HepG2 (cell line): Measurements from ENCODE around the gene CMIP. TPM values are rescaled to one million over a fixed set of nuclear protein-coding genes. Genes with fewer than 3 reads are reported as not detected.
A peak's percentile ranks its signal among the peaks of the same experiment; 100 is the strongest.

Experiments
- ATAC-seq: fragments of 200-7000 bp; cut with Tn5 transposase; 3 replicates; pipeline ENCODE4 v1.9.1; 2020; ENCODE audit warnings: mild to moderate bottlenecking, moderate library complexity
- BruUV-seq: library from RNA; stranded (reverse); fragments of 400-500 nt; replicated peaks from 2 replicates; lab custom pipeline; 2021; lab: Mats Ljungman, UMichigan
- CTCF ChIA-PET: fragments of 300-600 bp; formaldehyde crosslinking; extraction: SDS; loops from one replicate; lab custom pipeline; 2021; ENCODE audit warnings: low total read pairs, inconsistent platforms, low intra/inter-chr PET ratio; lab: Yijun Ruan, JAX
- POLR2A ChIA-PET: fragments of 350-600 bp; sonication (Branson Sonifier 250); formaldehyde crosslinking; loops from one replicate; lab custom pipeline; 2020; ENCODE audit warnings: antibody characterized with exemption, inconsistent platforms; lab: Yijun Ruan, JAX
- DNase-seq: peaks from one replicate; pipeline ENCODE4 v3.0.0-alpha.2; 2015; ENCODE audit warnings: low spot score
- FAIRE-seq: peaks from 3 replicates; lab custom pipeline; 2011; peaks lifted over from hg19 to GRCh38; lab: Jason Lieb, UNC
- H2AFZ ChIP-seq: one replicate; pipeline ENCODE4 v1.6.1; 2011; ENCODE audit warnings: low read length, inconsistent platforms
- H3K27ac ChIP-seq: fragments of 300-600 bp; 3 replicates; pipeline ENCODE4 v1.8.0; 2011; ENCODE audit warnings: mixed run types, mild to moderate bottlenecking, mixed read lengths, low read length, inconsistent platforms; ENCODE audit not compliant: insufficient read depth; ENCODE audit errors: extremely low read length
- H3K27me3 ChIP-seq, 2 experiments: fragments of 200-600 bp in 1 of 2; 2 replicates in 1 of 2; 3 replicates in 1 of 2; pipeline versions ENCODE4 v1.6.0 to v1.8.0; 2011; ENCODE audit warnings: low read length in 2 of 2, mild to moderate bottlenecking in 2 of 2, moderate library complexity in 2 of 2, inconsistent platforms in 1 of 2; ENCODE audit not compliant: insufficient read depth in 2 of 2, control insufficient read depth in 1 of 2
- H3K36me3 ChIP-seq, 2 experiments: fragments of 200-600 bp in 1 of 2; replicated peaks in 1 of 2; 2 replicates in 1 of 2; 3 replicates in 1 of 2; pipeline versions ENCODE4 v1.5.1 to v1.8.0; 2011; ENCODE audit warnings: low read length in 2 of 2, inconsistent platforms in 1 of 2; ENCODE audit not compliant: insufficient read depth in 2 of 2, control insufficient read depth in 1 of 2
- H3K4me1 ChIP-seq: 2 replicates; pipeline ENCODE4 v1.5.1; 2012; ENCODE audit warnings: low read length, inconsistent platforms; ENCODE audit not compliant: insufficient read depth
- H3K4me2 ChIP-seq: 2 replicates; pipeline ENCODE4 v1.6.0; 2011; ENCODE audit warnings: low read depth, low read length, inconsistent platforms
- H3K4me3 ChIP-seq, 3 experiments: fragments of 200-600 bp in 1 of 3; sonication (generic), shearing (Covaris generic) in 1 of 3; replicated peaks in 1 of 3; 2 replicates each; pipeline ENCODE4 v1.5.1; 2011 to 2016; ENCODE audit warnings: low read length in 3 of 3, inconsistent platforms in 2 of 3, low read depth in 2 of 3, mild to moderate bottlenecking in 2 of 3, control low read depth in 1 of 3, mixed read lengths in 1 of 3; ENCODE audit not compliant: insufficient read depth in 1 of 3
- H3K79me2 ChIP-seq: one replicate; pipeline ENCODE4 v1.6.1; 2011; ENCODE audit warnings: low read length, inconsistent platforms; ENCODE audit not compliant: insufficient read depth
- H3K9ac ChIP-seq: 2 replicates; pipeline ENCODE4 v1.6.0; 2011; ENCODE audit warnings: mild to moderate bottlenecking, low read depth, low read length, inconsistent platforms; ENCODE audit not compliant: insufficient read depth
- H3K9me3 ChIP-seq: 2 replicates; pipeline ENCODE4 v1.5.1; 2012; ENCODE audit warnings: mild to moderate bottlenecking, low read length
- H4K20me1 ChIP-seq: 2 replicates; pipeline ENCODE4 v1.6.0; 2011; ENCODE audit warnings: inconsistent platforms, mild to moderate bottlenecking, low read length, moderate library complexity; ENCODE audit not compliant: insufficient read depth
- HNRNPL ChIP-seq: fragments of 200-400 bp; formaldehyde crosslinking; IDR thresholded peaks from 2 replicates; pipeline ENCODE4 v1.6.1; 2017; ENCODE audit warnings: mild to moderate bottlenecking, low read depth, low read length
- MBNL3 ChIP-seq: fragments of 250-450 bp; sonication (Bioruptor Pico); conservative IDR thresholded peaks from 2 replicates; pipeline ENCODE4 v1.8.0; 2022; ENCODE audit warnings: mild to moderate bottlenecking, inconsistent platforms
- MEIS1 ChIP-seq: sonication (generic); formaldehyde crosslinking; IDR thresholded peaks from 2 replicates; pipeline ENCODE4 v1.9.0; 2021; ENCODE audit warnings: mild to moderate bottlenecking, missing genetic modification reagents, moderate library complexity, borderline replicate concordance
- PCBP1 ChIP-seq: fragments of 200-400 bp; formaldehyde crosslinking; IDR thresholded peaks from 2 replicates; pipeline ENCODE4 v1.6.1; 2017; ENCODE audit warnings: mild to moderate bottlenecking, low read depth, low read length, borderline replicate concordance
- POLR2AphosphoS2 ChIP-seq: IDR thresholded peaks from 2 replicates; pipeline ENCODE4 v1.6.1; 2011; ENCODE audit warnings: low read depth, low read length, improper control_type of control experiment
- TARDBP ChIP-seq: sonication (generic); formaldehyde crosslinking; IDR thresholded peaks from 2 replicates; pipeline ENCODE4 v1.8.0; 2022; ENCODE audit warnings: mild to moderate bottlenecking, missing genetic modification reagents
- ZNF234 ChIP-seq: sonication (generic); formaldehyde crosslinking; conservative IDR thresholded peaks from 2 replicates; pipeline ENCODE4 v1.5.1; 2020; ENCODE audit warnings: mild to moderate bottlenecking, missing genetic modification reagents
- ZNF441 ChIP-seq: sonication (generic); formaldehyde crosslinking; IDR thresholded peaks from 2 replicates; pipeline ENCODE4 v1.7.0; 2021; ENCODE audit warnings: missing genetic modification reagents, borderline replicate concordance
- ZNF546 ChIP-seq: sonication (generic); formaldehyde crosslinking; conservative IDR thresholded peaks from 2 replicates; pipeline ENCODE4 v1.8.1; 2023; ENCODE audit warnings: mild to moderate bottlenecking, missing genetic modification reagents
- WGBS: methylation state at CpG from one replicate; pipeline ENCODE4 v1.1.6; 2017; ENCODE audit warnings: low lambda C conversion rate; 5-methylcytosine and 5-hydroxymethylcytosine counted together
- in situ Hi-C: cut with HindIII; loops from 2 replicates; pipeline ENCODE4 v1.10.0; 2017; ENCODE audit warnings: low pct_unique_long_range_greater_than_20kb; ENCODE audit not compliant: extremely low pct_ligation_motif_present
- intact Hi-C: fragments of 100-400 bp; cut with micrococcal nuclease; formaldehyde crosslinking; loops from one replicate; pipeline ENCODE4 v1.10.0; 2022; ENCODE audit not compliant: unreplicated experiment
- polyA plus RNA-seq, 8 experiments: library from polyadenylated mRNA; depleted of rRNA in 3 of 8; stranded (reverse) in 7 of 8; unstranded in 1 of 8; fragments of >200 nt; fragmentation: Illumina TruSeq in 4 of 8; extraction: Trizol in 4 of 8; gene quantifications; 2 replicates each; pipeline versions ENCODE4 v1.2.1 to v1.2.3, GENCODE V29; 2011 to 2016; ENCODE audit warnings: low read depth in 4 of 8, missing spikeins in 1 of 8, mixed read lengths in 1 of 8; ENCODE audit not compliant: insufficient read depth in 1 of 8
- total RNA-seq, 5 experiments: library from RNA; depleted of rRNA; stranded (reverse); fragments of >200 nt; fragmentation: Illumina TruSeq; extraction: Trizol; gene quantifications; 2 replicates each; pipeline ENCODE4 v1.2.3, GENCODE V29; 2016; ENCODE audit warnings: low read depth in 1 of 5
- TF ChIP-seq, protein P1 (sequence below): sonication (generic); formaldehyde crosslinking; IDR thresholded peaks from 2 replicates; pipeline ENCODE4 v1.4.0; 2020; ENCODE audit warnings: missing genetic modification reagents
- TF ChIP-seq, protein P2 (sequence below): sonication (generic); formaldehyde crosslinking; IDR thresholded peaks from 2 replicates; pipeline ENCODE4 v1.9.0; 2021; ENCODE audit warnings: missing genetic modification reagents, borderline replicate concordance
- TF ChIP-seq, protein P3 (sequence below): sonication (generic); formaldehyde crosslinking; IDR thresholded peaks from 2 replicates; pipeline ENCODE4 v1.4.0; 2020; ENCODE audit warnings: missing genetic modification reagents
- TF ChIP-seq, protein P4 (sequence below): sonication (generic); formaldehyde crosslinking; IDR thresholded peaks from 2 replicates; pipeline ENCODE4 v1.5.1; 2020; ENCODE audit warnings: mild to moderate bottlenecking, missing genetic modification reagents, moderate library complexity

Gene CMIP
- total and polyA plus RNA-seq, 2 of the 13 experiments (the other 11 are each of a cell fraction or from before 2014, with no cell fraction given), result 10.9 to 18.1 TPM

DNA sequence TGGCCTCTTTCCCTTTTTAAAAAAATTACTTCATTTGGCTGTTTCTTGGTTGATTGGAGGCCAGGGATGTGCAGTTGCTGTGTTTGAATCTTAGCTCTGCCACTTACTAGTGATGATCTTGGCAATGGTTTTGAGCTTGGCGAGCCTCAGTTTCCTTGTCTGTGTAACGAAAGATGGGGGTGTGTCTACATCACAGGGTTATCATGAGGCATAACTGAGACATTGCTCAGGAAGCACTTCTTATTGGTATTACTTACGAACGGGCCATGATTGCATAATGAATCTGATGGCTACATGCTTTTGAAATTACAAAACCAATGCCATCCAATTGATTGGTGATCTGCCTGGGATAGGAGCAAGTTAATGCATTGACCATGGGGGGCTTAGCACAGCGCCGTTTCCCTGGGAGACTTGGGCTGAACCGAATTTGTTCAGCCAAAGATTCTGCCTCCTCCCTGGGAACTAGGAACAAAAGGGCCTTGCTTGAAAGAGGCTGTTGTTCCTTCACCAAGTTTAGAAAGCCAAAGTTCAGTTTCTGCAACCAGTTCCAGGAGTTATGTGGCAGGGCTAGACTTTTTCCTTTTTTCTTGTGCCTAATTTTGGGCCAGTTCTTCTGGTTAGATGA lies 21.9 kb downstream of the CMIP start (continued):
- TF ChIP-seq ZNF546 (CRISPR knock-in tag) (no peak), ZNF441 (no peak)
- TF ChIP-seq, protein P1, sequence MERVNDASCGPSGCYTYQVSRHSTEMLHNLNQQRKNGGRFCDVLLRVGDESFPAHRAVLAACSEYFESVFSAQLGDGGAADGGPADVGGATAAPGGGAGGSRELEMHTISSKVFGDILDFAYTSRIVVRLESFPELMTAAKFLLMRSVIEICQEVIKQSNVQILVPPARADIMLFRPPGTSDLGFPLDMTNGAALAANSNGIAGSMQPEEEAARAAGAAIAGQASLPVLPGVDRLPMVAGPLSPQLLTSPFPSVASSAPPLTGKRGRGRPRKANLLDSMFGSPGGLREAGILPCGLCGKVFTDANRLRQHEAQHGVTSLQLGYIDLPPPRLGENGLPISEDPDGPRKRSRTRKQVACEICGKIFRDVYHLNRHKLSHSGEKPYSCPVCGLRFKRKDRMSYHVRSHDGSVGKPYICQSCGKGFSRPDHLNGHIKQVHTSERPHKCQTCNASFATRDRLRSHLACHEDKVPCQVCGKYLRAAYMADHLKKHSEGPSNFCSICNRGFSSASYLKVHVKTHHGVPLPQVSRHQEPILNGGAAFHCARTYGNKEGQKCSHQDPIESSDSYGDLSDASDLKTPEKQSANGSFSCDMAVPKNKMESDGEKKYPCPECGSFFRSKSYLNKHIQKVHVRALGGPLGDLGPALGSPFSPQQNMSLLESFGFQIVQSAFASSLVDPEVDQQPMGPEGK (CRISPR knock-in tag), result peak; percentile 25; the same call in 1 of the 2 replicates
- TF ChIP-seq, all 625 proteins: peak for 11

DNA sequence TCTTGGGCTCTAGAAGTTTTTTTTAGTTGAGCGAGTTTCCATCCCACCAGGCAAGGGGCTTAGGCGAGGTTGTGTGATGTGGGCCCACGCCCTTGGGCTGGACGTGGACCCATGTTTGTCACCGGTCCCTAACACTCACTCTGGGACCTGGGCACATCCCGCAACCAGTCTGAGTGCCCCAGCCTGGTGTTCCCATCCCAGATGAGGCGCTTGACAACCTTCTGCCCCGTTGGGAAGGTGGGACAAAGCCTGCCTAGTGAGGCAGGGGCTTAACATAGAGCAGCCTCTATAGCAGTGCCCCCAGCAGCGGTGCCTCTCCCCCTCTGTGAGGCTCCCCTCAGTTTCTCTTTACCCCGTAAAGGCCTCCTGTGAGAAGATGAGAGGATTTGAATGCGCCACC lies 22.5 kb downstream of the CMIP start:
- in situ Hi-C loops, result no loop called here
- H3K27ac ChIP-seq, result peak overlapping the region; percentile 11
- peaks cover 92% of the 10 kb centered on the region for H3K4me1 ChIP-seq
- intact Hi-C loops, result no loop called here
- H3K4me2 ChIP-seq, result no peak overlapping the region
- peaks cover 99% of the 10 kb centered on the region for H3K79me2 ChIP-seq
- H3K9me3 ChIP-seq, result no peaks in the 10 kb centered on the region
- no peak for FAIRE-seq
- CTCF ChIA-PET, result no interaction called here
- H2AFZ ChIP-seq, result no peak overlapping the region
- POLR2A ChIA-PET, result no interaction called here
- 95% methylated on average over 11 of the region's 11 CpGs for WGBS
- peaks cover 99% of the 10 kb centered on the region for H4K20me1 ChIP-seq
- H3K27me3 ChIP-seq, result no peaks in the 10 kb centered on the region
- H3K36me3 ChIP-seq, result peaks cover 6 to 46% of the 10 kb centered on the region in 2 experiments; a peak in 3 of 5 replicates
- no peak for DNase-seq
- BruUV-seq, result no TSS peak
- ATAC-seq, result no peak
- no peak overlapping the region for H3K9ac ChIP-seq
- H3K4me3 ChIP-seq, result no peak overlapping the region
- TF ChIP-seq HNRNPL (0 out of 2 replicates have a peak, but pooled peaks have one; percentile 15), POLR2AphosphoS2 (no peak), MBNL3 (CRISPR knock-in tag) (no peak), PCBP1 (no peak), ZNF234 (no peak), TARDBP (no peak), MEIS1 (no peak)
- TF ChIP-seq, protein P2, sequence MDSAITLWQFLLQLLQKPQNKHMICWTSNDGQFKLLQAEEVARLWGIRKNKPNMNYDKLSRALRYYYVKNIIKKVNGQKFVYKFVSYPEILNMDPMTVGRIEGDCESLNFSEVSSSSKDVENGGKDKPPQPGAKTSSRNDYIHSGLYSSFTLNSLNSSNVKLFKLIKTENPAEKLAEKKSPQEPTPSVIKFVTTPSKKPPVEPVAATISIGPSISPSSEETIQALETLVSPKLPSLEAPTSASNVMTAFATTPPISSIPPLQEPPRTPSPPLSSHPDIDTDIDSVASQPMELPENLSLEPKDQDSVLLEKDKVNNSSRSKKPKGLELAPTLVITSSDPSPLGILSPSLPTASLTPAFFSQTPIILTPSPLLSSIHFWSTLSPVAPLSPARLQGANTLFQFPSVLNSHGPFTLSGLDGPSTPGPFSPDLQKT (CRISPR knock-in tag), result no peak
- TF ChIP-seq, protein P3, sequence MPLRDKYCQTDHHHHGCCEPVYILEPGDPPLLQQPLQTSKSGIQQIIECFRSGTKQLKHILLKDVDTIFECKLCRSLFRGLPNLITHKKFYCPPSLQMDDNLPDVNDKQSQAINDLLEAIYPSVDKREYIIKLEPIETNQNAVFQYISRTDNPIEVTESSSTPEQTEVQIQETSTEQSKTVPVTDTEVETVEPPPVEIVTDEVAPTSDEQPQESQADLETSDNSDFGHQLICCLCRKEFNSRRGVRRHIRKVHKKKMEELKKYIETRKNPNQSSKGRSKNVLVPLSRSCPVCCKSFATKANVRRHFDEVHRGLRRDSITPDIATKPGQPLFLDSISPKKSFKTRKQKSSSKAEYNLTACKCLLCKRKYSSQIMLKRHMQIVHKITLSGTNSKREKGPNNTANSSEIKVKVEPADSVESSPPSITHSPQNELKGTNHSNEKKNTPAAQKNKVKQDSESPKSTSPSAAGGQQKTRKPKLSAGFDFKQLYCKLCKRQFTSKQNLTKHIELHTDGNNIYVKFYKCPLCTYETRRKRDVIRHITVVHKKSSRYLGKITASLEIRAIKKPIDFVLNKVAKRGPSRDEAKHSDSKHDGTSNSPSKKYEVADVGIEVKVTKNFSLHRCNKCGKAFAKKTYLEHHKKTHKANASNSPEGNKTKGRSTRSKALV, result no peak
- TF ChIP-seq, protein P4, sequence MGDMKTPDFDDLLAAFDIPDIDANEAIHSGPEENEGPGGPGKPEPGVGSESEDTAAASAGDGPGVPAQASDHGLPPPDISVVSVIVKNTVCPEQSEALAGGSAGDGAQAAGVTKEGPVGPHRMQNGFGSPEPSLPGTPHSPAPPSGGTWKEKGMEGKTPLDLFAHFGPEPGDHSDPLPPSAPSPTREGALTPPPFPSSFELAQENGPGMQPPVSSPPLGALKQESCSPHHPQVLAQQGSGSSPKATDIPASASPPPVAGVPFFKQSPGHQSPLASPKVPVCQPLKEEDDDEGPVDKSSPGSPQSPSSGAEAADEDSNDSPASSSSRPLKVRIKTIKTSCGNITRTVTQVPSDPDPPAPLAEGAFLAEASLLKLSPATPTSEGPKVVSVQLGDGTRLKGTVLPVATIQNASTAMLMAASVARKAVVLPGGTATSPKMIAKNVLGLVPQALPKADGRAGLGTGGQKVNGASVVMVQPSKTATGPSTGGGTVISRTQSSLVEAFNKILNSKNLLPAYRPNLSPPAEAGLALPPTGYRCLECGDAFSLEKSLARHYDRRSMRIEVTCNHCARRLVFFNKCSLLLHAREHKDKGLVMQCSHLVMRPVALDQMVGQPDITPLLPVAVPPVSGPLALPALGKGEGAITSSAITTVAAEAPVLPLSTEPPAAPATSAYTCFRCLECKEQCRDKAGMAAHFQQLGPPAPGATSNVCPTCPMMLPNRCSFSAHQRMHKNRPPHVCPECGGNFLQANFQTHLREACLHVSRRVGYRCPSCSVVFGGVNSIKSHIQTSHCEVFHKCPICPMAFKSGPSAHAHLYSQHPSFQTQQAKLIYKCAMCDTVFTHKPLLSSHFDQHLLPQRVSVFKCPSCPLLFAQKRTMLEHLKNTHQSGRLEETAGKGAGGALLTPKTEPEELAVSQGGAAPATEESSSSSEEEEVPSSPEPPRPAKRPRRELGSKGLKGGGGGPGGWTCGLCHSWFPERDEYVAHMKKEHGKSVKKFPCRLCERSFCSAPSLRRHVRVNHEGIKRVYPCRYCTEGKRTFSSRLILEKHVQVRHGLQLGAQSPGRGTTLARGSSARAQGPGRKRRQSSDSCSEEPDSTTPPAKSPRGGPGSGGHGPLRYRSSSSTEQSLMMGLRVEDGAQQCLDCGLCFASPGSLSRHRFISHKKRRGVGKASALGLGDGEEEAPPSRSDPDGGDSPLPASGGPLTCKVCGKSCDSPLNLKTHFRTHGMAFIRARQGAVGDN (CRISPR knock-in tag), result peak; percentile 18; the same call in 1 of the 2 replicates
